Right forelimb (tissue), 1 donor: ENCODE measurements around the gene ROBO1.

Experiments
- DNase-seq: peaks from one replicate; pipeline ENCODE4 v3.0.0-alpha.2; 2018

The ROBO1 gene

DNA sequence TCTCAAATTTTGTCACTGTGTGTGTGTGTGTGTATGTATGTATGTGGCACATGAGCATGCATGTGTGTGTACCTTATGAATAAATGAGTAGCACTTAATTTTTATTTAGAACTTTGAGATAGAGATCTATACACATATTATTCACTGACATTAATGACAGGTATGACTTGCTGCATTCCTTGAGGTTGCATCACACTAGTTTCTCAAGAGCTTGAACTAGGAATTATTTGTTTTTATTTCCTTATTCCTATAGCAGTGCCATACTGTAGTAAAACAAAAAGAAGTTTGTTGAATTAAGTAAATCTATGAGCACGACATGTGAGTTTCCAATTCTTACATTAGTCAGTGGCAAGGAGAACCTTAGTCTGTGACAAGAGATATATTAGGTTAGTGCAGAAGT, 943.9 kb downstream of the ROBO1 start:
- DNase-seq, result no peak

GRCh38 chr3:78823434-78823833, 944.4 kb downstream of the ROBO1 start:
- no peak for DNase-seq

DNA sequence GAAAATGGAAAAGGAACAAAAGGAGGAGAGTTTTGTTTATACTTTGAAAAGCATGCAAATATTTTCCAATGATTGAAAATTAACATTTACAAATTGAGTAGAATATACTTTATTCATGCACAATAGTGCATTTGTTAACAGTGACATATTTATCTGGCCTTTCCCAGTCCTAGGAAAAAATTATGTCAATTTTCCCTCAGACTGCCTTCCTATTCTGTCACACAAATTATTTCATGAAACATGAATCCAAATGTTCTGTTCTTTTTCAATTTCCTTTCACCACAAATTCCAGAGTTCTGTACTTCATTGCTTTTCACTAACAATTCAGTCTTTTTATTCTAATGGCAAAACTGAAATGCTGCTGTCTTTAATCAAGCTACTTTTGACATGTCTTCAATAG, 945.1 kb downstream of the ROBO1 start:
- DNase-seq, result no peak

DNA sequence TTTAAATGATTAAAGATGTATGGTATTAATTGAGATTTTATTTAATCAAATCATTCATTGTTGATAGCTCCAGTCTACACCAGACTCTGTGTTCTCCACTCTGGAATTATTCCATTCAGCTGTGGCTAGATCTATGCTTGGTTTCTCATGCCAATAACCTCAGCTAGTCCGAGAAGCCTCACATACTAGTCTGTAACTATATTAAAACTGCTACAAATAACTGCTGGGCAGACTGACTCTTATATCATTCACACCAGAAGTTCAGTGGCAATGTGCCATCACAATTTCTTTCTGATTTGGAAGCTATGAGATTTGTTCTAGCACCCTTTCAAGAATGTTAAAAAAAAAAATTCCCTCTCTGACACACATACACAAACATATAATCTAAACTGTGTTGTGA, 947.3 kb downstream of the ROBO1 start:
- no peak for DNase-seq

DNA sequence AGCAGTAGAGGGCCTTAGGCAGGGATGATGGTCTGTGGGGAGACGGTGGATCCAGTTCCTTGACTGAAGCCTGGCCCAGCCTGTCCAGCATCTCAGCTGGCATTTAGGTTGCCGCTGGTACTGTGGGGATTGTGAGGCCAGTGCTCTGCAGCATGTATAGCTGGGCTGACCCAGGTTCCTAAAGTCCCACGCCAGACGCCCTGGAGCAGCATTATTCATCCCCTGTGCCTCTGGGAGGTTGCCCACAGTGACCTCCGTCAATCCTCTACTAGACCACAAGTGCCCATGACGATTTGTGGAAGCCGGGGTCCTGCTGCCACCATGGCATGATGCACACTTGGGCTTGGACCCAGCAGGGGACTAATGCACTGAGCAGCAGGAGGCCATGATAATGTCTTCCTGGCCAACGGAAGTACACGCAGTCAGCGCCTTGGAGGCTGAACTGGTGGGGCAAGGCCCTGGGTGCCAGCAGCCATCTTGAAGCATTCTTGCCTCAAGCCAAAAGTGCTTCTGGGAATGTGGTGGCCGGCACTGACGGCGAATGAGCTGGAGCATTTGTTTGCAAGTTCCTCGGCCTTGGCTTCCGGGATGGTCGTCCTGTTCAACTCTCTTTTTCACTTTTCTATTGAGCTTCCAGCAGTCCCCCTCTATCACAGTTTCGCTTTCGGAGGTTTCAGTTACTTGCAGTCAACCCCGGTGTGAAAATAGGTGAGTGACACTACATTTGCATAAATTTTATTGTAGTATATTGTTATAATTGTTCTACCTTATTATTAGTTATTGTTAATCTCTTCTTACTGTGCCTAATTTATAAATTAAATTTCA, 949.4 kb downstream of the ROBO1 start:
- DNase-seq, result no peak

DNA sequence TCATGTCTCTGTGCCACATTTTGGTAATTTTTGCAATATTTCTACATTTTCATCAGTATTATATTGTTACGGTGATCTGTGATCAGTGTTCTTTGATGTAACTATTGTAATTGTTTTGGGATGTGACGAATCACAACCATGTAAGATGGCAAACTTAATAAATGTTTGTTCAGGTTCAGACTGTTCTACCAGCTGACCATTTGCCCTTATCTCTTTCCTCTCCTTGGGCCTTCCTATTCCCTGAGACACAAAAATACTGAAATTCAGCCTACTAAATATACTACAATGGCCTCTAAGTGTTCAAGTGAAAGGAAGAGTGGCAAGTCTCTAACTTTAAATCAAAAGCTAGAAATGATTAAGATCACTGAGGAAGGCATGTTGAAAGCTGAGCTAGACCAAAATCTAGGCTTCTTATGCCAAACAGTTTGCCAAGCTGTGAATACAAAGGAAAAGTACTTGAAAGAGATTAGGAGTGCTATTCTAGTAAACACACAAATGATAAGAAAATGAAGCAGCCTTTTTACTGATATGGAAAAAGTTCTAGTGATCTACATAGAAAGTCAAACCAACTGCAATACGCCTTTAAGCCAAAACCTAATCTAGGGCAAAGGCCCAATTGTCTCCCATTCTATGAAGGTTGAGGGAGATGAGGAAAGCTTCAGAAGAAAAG, 952.8 kb downstream of the ROBO1 start:
- DNase-seq, result no peak

GRCh38 chr3:78812166-78812565, 955.6 kb downstream of the ROBO1 start:
- no peak for DNase-seq

GRCh38 chr3:78809966-78810365, 957.8 kb downstream of the ROBO1 start:
- DNase-seq, result no peak

DNA sequence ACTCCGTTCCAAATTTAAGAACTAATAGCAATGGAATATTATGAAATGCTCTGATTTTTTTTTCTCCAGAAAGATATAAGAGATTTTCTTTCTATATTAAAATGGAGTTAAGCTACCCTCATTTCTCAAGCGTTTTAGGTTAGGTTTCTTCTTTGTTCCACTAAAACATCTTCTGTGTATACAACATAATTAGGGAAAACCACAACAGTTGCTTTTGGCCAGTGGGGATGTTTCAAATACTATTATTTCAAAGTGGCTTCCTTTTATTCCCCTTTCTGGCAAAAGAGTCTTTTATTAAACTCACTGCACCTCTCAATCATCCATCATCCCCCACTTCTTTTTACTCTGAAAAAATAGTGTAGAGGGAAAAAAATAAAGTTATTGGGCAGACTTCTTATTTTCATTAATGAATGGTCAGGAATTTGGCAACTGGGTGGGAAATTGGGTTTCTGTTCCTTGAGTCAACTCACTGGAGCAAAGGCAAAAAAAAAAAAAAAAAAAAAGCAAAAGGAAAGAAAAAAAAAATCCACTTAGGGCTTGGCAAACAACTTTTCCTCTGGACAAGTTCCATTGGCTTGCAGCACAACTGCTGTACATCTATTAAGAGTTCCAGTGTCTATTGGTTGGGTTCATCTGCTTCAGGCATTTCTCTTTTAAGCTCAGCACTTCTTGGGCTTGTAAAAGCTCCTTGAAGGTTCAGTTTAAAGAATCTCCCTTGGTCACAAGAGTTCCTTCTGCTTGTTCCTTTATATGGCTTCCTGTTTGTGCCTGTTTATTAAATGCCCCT, 963.4 kb downstream of the ROBO1 start:
- no peak for DNase-seq

GRCh38 chr3:78802562-78802930, 965.3 kb downstream of the ROBO1 start:
- DNase-seq, result no peak

GRCh38 chr3:78801926-78802561, 965.8 kb downstream of the ROBO1 start:
- no peak for DNase-seq

DNA sequence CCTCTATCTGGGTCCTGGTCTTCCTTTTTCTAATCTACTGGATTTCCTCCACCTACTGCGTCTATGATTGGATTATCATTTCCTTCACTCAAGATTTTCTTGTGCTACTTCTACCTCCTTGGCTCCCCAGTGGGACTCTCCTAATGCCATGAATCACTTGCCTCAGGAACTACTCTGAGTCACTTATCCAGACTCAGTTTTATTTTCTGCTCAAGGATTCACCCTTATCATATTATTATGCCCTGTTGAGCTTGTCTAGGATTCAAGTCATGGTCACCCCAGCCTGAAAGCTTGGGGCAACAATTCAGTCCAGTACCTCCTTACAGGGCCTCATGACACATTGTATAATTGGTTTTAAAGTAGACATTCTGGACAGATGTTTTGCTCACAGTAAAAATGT, 968.1 kb downstream of the ROBO1 start:
- DNase-seq, result no peak

GRCh38 chr3:78798266-78798832, 969.4 kb downstream of the ROBO1 start:
- no peak for DNase-seq

GRCh38 chr3:78794431-78794830, 973.4 kb downstream of the ROBO1 start:
- no peak for DNase-seq

DNA sequence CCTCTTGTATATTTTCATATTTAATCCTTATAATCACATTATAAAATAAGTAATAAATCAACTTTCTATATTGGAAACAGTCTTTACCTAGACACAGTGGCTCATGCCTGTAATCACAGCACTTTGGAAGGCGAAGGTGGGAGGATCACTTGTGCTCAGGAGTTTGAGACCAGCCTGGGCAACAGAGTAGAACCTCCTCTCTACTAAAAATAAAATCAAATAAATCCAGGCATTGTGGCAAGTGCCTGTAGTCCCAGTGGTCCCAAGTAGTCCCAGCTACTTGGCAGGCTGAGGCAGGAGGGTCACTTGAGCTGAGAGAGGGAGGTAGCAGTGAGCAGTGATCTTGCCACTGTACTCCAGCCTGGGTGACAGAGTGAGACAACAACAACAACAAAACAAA, 975.1 kb downstream of the ROBO1 start:
- DNase-seq, result no peak

DNA sequence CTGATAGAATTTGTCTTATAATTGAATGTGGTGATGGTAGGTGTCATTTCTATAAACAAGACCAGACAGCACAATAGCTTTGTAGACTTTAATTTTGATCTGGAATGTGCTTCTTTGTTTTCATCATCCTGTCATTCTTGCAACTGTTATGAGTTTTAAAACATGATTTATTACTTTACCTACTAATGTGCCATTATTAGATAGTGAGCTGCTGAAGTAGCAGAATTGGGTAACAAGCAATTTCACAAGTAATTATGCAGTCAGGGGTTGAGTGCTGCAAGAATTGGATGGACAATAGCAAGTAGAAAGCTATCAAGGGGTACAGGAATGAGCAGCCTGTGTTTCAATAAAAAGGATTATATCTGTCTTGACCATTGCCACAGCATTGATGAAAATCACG, 975.6 kb downstream of the ROBO1 start:
- no peak for DNase-seq

DNA sequence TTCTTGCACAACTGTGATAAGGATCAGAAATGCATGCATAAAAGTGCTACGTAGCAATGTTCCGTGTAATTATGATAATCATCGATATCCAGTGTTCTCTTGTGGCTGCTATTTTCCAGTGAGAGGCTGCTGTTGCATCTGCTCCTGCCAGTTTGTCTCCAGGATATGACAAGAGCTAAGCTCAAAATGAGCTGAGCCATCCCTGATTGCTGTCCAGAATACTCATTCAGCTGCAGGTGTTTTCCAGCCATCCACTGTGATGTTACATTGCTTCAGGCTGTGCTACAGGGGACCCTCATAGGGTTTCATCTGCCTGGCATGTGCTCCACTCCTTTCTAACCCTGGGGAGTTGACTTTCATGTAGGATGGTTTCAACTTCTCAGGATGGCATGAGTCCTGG, 976.0 kb downstream of the ROBO1 start:
- DNase-seq, result no peak

DNA sequence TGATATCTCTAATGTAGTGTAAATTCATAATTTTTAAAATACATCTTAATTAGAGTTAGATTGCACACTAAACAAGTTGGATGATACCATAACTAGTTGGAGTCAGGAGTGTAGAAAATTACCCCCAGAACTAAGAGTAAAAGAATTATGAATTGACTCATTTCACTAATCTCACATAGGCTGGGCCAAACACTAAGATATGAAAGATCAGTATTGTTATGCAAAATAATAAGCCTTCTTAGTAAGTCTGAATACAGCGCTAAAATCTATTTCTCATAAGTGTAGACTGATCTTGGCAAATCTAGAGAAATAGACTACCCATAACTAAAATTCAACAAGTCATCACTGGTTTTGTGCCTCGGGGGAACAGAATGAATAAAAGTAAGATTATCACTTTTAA, 979.0 kb downstream of the ROBO1 start:
- DNase-seq, result no peak

GRCh38 chr3:78785004-78785403, 982.8 kb downstream of the ROBO1 start:
- DNase-seq, result no peak

DNA sequence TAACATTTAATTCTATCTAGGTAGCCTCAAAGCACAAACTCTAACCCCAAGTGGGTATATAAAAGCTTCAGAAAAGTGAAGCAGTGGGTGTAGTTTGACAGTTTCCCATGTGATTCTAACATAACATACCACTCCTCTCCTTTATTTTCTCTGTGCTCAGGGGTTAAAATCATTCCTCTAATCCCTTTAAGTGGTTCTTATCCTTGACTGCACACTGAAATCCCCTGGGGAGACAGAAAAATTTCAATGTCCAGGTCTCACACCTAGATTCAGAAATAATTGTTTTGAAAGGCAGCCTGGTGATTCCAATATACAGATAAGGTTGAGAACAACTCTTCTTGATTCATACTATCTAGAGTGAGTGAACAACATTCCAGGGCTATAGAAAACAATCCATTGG, 986.4 kb downstream of the ROBO1 start:
- no peak for DNase-seq

- DNase-seq, result no peak
Observed at GRCh38 chr3:78765671-78766485, 1001.9 kb downstream of the ROBO1 start.

DNA sequence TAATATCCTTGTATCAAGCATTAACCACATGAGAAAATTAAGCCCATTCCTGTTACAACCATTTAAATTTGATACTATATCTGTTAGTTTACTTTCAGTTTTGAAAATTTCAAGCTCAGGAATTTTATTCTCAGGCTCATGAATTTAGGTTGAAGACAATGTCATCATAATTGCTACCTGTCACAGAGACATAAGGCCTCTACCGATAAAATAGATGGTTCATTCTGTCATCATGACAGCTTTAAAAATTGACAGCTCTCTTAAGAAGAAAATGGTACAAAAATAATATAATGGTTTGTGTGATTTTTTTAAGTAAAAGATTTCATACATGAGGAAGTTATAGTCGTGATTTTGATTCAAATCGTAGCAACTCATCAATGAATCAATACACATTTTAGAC, 1003.2 kb downstream of the ROBO1 start:
- DNase-seq, result no peak
